Adrenal gland (tissue), 12 donors: ENCODE measurements around the gene ARHGAP23. TPM values are rescaled to one million over a fixed set of nuclear protein-coding genes. Genes with fewer than 3 reads are reported as not detected.

Experiments
- DNase-seq, 7 donors: peaks; one replicate each; pipeline ENCODE4 v3.0.0-alpha.2; 2019 to 2020
- H3K27ac ChIP-seq, 5 donors: fragments of 200-600 bp; sonication (generic) in 4 of 5; 1 replicate in 3 of 5; 2 replicates in 2 of 5; pipeline versions ENCODE4 v1.5.1 to v1.8.0; 2016 to 2020; ENCODE audit warnings: mild to moderate bottlenecking in 1 of 5
- H3K27me3 ChIP-seq: fragments of 200-600 bp; 2 replicates; pipeline ENCODE4 v1.8.0; 2021
- H3K36me3 ChIP-seq, 2 donors: fragments of 200-600 bp; replicated peaks in 1 of 2; 1 replicate in 1 of 2; 2 replicates in 1 of 2; pipeline versions ENCODE4 v1.5.1 to v1.8.0; 2018 to 2022
- H3K4me1 ChIP-seq, 2 donors: fragments of 200-600 bp; replicated peaks in 1 of 2; 1 replicate in 1 of 2; 2 replicates in 1 of 2; pipeline versions ENCODE4 v1.5.1 to v1.8.0; 2018 to 2021
- H3K4me3 ChIP-seq, 4 donors: fragments of 200-600 bp; sonication (generic) in 3 of 4; one replicate each; pipeline ENCODE4 v1.5.1; 2016 to 2018
- H3K9me3 ChIP-seq, 3 donors: fragments of 200-600 bp; sonication (generic) in 1 of 3; replicated peaks in 1 of 3; 1 replicate in 2 of 3; 2 replicates in 1 of 3; pipeline versions ENCODE4 v1.5.1 to v1.8.0; 2016 to 2021
- POLR2A ChIP-seq, 2 donors: fragments of 450-650 bp; IDR thresholded peaks; one replicate each; pipeline ENCODE4 v1.6.1; 2017; ENCODE audit warnings: antibody characterized with exemption in 2 of 2, mild to moderate bottlenecking in 2 of 2, moderate library complexity in 1 of 2
- WGBS, 4 donors: extraction: QIAGEN DNeasy Blood & Tissue Kit in 2 of 4; methylation state at CpG; one replicate each; pipeline versions ENCODE4 v1.1.5 to v1.1.7; 2013 to 2017; 5-methylcytosine and 5-hydroxymethylcytosine counted together
- intact Hi-C, 2 donors: fragments of 100-400 bp; cut with DNase I; formaldehyde crosslinking; loops; one replicate each; pipeline versions ENCODE4 v1.14.1 to v1.15.0; 2022 to 2023
- polyA plus RNA-seq, 3 donors: library from polyadenylated mRNA; stranded (reverse); fragments of 200-250 nt in 2 of 3; fragments of 350-450 nt in 1 of 3; fragmentation: Illumina TruSeq in 1 of 3; extraction: RNeasy Lipid Tissue Mini Kit (QIAGEN cat#74804) in 1 of 3; gene quantifications; one replicate each; pipeline ENCODE4 v1.2.3, GENCODE V29; 2013 to 2014
- total RNA-seq, 9 donors: library from RNA; depleted of rRNA in 4 of 9; stranded (reverse); fragments of >200 nt in 4 of 9; fragments of 120-200 nt in 1 of 9; fragmentation: NEBNext Ultra II Directional in 1 of 9; extraction: Animal tissue kit (Norgen Biotek cat#: 25700) in 1 of 9; gene quantifications; one replicate each; pipeline versions ENCODE4 v1.1.0 to v1.2.4, GENCODE V29; 2013 to 2023
- TF ChIP-seq, protein P1 (sequence below), 6 experiments: fragments of 450-650 bp in 4 of 6; fragments of 200-600 bp in 2 of 6; sonication (generic) in 1 of 6; IDR thresholded peaks; 1 replicate in 5 of 6; 2 replicates in 1 of 6; pipeline versions ENCODE4 v1.5.1 to v1.8.0; 2016 to 2021; ENCODE audit warnings: antibody characterized with exemption in 6 of 6, mild to moderate bottlenecking in 2 of 6, moderate library complexity in 1 of 6
- donor health status: healthy with polysubstance abuse.
- donor health status: Bipolar disorder and iron deficiency.
- donor health status: DM: yes; HTN: yes; CAD: no.
- donor health status: DM: no; HTN: no; CAD: no.
- donor health status: DM: no; HTN: no; CAD: no.
- donor health status: DM: yes; HTN: yes; CAD: no.

The ARHGAP23 gene
- total and polyA plus RNA-seq, 12 donors, result 4.4 to 71.9 (median 26.4) TPM

DNA sequence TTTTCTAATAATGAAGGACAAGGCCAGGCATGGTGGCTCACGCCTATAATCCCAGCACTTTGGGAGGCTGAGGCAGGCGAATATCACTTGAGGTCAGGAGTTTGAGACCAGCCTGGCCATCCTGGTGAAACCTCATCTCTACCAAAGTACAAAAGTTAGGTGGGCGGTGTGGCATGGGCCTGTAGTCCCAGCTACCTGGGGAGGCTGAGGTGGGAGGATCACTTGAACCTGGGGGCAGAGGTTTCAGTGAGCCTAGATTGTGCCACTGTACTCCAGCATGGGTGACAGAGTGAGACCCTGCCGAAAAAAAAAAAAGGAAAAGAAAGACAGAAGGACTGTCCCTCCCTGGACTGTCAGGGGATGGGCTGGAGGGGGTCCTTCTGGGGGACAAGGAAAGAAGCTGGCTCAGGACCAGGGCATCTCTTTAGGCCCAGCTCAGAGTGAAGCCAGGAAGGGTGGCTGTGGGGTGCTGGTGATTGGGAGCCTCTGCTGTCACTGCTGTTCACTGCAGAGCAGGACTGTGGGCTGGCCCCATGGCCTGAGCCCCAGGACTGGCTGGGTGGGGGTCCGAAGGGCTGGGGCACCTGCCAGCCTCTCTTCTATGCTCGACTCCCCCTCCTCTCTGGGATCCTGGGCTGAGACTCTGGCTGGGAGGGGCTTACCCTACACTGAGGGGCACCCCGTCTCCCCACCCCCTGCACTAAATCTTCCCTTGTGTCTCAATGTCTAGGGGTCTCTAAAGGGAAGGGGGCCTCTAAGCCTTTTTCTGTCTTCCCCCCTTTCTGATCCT, 909 bp upstream of the ARHGAP23 start:
- Histone ChIP-seq H3K36me3 (no peaks in the 10 kb centered on the region), H3K4me3 (peak overlapping the region in 2 of 4 donors; percentile 91 to 92), H3K27ac (peak overlapping the region; percentile 20 to 95 (median 91)), H3K4me1 (peaks cover 32 to 52% of the 10 kb centered on the region in 2 donors), H3K9me3 (no peaks in the 10 kb centered on the region), H3K27me3 (no peaks in the 10 kb centered on the region)
- DNase-seq, result no peak
- intact Hi-C loops, result loop anchor here (10.0 kb wide), 2 partner anchors 57 to 157 kb away; no protein-coding TSS in a partner anchor
- 47 to 70% (median 58%) methylated on average over 5 to 7 of the region's 7 CpGs for WGBS, 4 donors
- no peak for TF ChIP-seq POLR2A (IDR thresholded peaks at IDR 0.05)
- TF ChIP-seq, protein P1, sequence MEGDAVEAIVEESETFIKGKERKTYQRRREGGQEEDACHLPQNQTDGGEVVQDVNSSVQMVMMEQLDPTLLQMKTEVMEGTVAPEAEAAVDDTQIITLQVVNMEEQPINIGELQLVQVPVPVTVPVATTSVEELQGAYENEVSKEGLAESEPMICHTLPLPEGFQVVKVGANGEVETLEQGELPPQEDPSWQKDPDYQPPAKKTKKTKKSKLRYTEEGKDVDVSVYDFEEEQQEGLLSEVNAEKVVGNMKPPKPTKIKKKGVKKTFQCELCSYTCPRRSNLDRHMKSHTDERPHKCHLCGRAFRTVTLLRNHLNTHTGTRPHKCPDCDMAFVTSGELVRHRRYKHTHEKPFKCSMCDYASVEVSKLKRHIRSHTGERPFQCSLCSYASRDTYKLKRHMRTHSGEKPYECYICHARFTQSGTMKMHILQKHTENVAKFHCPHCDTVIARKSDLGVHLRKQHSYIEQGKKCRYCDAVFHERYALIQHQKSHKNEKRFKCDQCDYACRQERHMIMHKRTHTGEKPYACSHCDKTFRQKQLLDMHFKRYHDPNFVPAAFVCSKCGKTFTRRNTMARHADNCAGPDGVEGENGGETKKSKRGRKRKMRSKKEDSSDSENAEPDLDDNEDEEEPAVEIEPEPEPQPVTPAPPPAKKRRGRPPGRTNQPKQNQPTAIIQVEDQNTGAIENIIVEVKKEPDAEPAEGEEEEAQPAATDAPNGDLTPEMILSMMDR (IDR thresholded peaks at IDR 0.05), result no peak

DNA sequence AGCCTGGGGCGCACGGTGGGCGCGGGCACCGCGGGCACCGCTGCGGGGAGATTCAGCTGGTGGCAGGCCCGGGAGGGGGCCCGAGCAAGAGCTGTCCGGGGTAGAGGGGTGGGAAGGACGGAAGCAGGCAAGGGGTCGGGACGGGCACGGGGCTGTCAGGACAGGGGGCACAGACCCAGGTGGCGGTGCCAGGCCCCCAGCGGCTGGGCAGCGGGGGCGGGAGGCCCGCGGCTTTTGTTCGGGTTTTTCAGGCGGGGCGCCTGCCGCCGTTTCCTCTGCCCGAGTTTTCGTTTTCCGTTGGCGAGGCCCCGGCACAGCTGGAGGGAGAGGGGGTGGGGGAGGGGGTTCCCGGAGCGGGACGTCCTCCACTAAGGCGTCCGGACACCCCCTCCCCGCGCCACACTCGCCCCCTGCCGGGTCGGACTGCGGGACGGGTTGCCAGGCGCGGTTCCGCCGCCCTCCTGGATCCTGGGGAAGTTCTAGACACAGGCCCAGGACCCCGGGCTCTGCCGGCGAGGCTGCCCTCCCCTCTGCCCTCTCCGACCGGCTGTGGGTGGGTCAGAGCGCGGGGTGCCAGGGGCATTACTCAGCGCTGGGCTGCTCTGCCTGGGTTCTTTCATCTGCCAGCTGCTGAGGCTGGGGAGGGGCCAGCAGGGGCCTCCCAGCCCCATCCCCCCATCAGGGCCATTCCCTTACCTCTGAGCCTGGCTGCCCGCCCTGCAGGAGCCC, 543 bp downstream of the ARHGAP23 start:
- 0 to 2% (median 1%) methylated on average over 9 to 56 of the region's 56 CpGs for WGBS, 4 donors
- Histone ChIP-seq H3K36me3 (no peaks in the 10 kb centered on the region), H3K27me3 (no peaks in the 10 kb centered on the region), H3K4me1 (peaks cover 32 to 56% of the 10 kb centered on the region in 2 donors), H3K27ac (peak overlapping the region; percentile 74 to 95 (median 91)), H3K4me3 (peak overlapping the region; percentile 80 to 92 (median 88)), H3K9me3 (no peaks in the 10 kb centered on the region)
- intact Hi-C loops, result loop anchor here (10.0 kb wide), 2 partner anchors 56 to 156 kb away; no protein-coding TSS in a partner anchor
- DNase-seq, result peak; percentile 75 to 86 (median 80)
- peak; percentile 18 to 71 for TF ChIP-seq POLR2A (IDR thresholded peaks at IDR 0.05)
- TF ChIP-seq, protein P1 (IDR thresholded peaks at IDR 0.05), result no peak

DNA sequence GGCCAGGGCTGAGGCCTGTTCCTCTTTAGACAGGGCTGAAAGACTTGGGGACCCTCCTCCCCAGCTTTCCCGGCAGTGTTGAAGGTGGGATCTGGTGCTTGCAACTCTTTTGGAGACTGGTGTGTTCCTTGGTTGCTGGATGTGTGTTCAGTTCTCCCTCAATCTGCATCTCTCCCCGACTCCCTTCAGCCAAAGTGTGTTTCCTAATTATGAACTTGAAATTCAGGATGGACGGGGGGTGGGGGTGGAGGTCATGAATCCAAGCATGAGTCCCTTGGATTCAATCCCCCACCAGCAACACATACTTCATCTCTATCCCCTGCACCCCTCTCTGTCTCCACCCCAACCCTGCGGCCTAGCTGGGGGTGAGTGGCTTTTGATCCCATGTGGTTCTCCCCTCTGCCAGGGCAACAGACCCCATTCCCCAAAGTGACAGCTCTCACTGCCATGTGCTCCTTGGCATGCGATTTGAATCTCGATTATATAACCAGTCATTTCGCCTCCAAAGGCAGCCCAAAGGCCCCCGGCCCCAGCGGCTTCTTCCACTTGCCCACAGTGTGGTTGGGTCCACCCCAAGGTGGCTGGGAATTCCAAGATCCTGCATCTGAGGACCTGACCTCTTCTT, 1.3 kb downstream of the ARHGAP23 start:
- Histone ChIP-seq H3K4me3 (peak overlapping the region in 3 of 4 donors; percentile 80 to 92 (median 91)), H3K4me1 (peaks cover 32 to 64% of the 10 kb centered on the region in 2 donors), H3K9me3 (no peaks in the 10 kb centered on the region), H3K27ac (peak overlapping the region; percentile 74 to 95 (median 91)), H3K36me3 (no peaks in the 10 kb centered on the region), H3K27me3 (no peaks in the 10 kb centered on the region)
- no peak for TF ChIP-seq POLR2A (IDR thresholded peaks at IDR 0.05)
- TF ChIP-seq, protein P1 (IDR thresholded peaks at IDR 0.05), result no peak
- 36 to 45% (median 41%) methylated on average over 9 of the region's 9 CpGs for WGBS, 4 donors
- peak in 1 of 7 donors; percentile 29 for DNase-seq
- intact Hi-C loops, result loop anchor here (10.0 kb wide), 2 partner anchors 55 to 155 kb away; no protein-coding TSS in a partner anchor

DNA sequence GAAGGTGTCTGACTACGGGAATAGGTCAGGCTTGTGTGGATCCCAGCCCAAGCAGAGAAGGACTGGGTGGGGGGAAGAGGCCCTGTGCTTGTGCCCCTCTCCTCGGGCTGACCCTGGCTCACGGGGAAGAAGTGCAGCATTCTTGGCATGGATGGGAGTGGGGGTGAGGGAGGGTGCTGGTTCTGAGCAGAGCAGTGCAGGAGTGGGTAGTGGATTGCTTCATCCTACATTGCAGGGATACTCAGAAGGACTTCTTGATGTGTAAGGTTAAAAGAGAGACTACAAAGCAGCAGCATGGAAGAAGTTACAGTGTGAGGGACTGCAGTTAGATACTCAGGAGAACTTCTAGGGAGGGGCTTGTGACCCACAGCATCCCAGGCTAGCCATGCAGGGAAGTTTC, 2.1 kb downstream of the ARHGAP23 start:
- H3K4me1 ChIP-seq, result peaks cover 32 to 69% of the 10 kb centered on the region in 2 donors
- intact Hi-C loops, result no loop called here

More for the DNA sequence above, 2.1 kb downstream of the ARHGAP23 start:
- DNase-seq, result peak in 4 of 7 donors; percentile 23 to 56 (median 40)
- 25 to 40% (median 29%) methylated on average over 3 of the region's 3 CpGs for WGBS, 4 donors
- Histone ChIP-seq H3K36me3 (no peaks in the 10 kb centered on the region), H3K9me3 (no peaks in the 10 kb centered on the region), H3K27me3 (no peaks in the 10 kb centered on the region), H3K4me3 (no peak overlapping the region), H3K27ac (peak overlapping the region in 4 of 5 donors; percentile 85 to 95 (median 92))
- no peak for TF ChIP-seq POLR2A (IDR thresholded peaks at IDR 0.05)
- TF ChIP-seq, protein P1 (IDR thresholded peaks at IDR 0.05), result no peak
